Kidney (tissue), 14 donors: ENCODE results near the gene LRRC1. TPM values are rescaled to one million over a fixed set of nuclear protein-coding genes. Genes with fewer than 3 reads are reported as not detected.

Source experiments
- DNase-seq, 5 donors: peaks; one replicate each; pipeline ENCODE4 v3.0.0-alpha.2; 2013 to 2020
- FAIRE-seq: peaks from 2 replicates; lab custom pipeline; 2012; peaks lifted over from hg19 to GRCh38; lab: Jason Lieb, UNC
- H3K27ac ChIP-seq, 2 donors: one replicate each; pipeline ENCODE4 v1.7.0; 2013; ENCODE audit warnings: low read depth in 2 of 2, low read length in 2 of 2, inconsistent platforms in 1 of 2
- H3K27me3 ChIP-seq: one replicate; pipeline ENCODE4 v1.7.1; 2013; ENCODE audit warnings: low read length, inconsistent platforms; ENCODE audit not compliant: control insufficient read depth, insufficient read depth
- H3K36me3 ChIP-seq, 3 donors: one replicate each; pipeline versions ENCODE4 v1.7.0 to v1.7.1; 2013; ENCODE audit warnings: low read length in 3 of 3, control low read depth in 1 of 3, inconsistent platforms in 1 of 3; ENCODE audit not compliant: insufficient read depth in 3 of 3, control insufficient read depth in 2 of 3
- H3K4me1 ChIP-seq, 3 donors: one replicate each; pipeline versions ENCODE4 v1.7.0 to v1.7.1; 2013; ENCODE audit warnings: low read length in 3 of 3, inconsistent platforms in 1 of 3, low read depth in 1 of 3; ENCODE audit not compliant: control insufficient read depth in 2 of 3, insufficient read depth in 2 of 3
- H3K4me3 ChIP-seq, 3 donors: one replicate each; pipeline versions ENCODE4 v1.7.0 to v1.8.1; 2013; ENCODE audit warnings: low read length in 3 of 3, control low read depth in 1 of 3, inconsistent platforms in 1 of 3
- H3K9ac ChIP-seq, 3 donors: one replicate each; pipeline versions ENCODE4 v1.7.0 to v1.7.1; 2013; ENCODE audit warnings: low read length in 3 of 3, control low read depth in 1 of 3, inconsistent platforms in 1 of 3
- H3K9me3 ChIP-seq, 3 donors: one replicate each; pipeline versions ENCODE4 v1.7.0 to v1.7.1; 2013; ENCODE audit warnings: low read length in 3 of 3, control low read depth in 1 of 3, inconsistent platforms in 1 of 3; ENCODE audit not compliant: control insufficient read depth in 2 of 3, insufficient read depth in 1 of 3
- intact Hi-C: fragments of 100-400 bp; cut with DNase I; formaldehyde crosslinking; loops from one replicate; pipeline ENCODE4 v1.11.1; 2022
- polyA plus RNA-seq: library from polyadenylated mRNA; stranded (reverse); fragments of 350-450 nt; fragmentation: Illumina TruSeq; extraction: RNeasy Lipid Tissue Mini Kit (QIAGEN cat#74804); gene quantifications from one replicate; pipeline ENCODE4 v1.2.3, GENCODE V29; 2014; ENCODE audit warnings: low read depth, low replicate concordance; ENCODE audit not compliant: insufficient read depth
- total RNA-seq: library from RNA; stranded (reverse); fragmentation: NEBNext Ultra II Directional; extraction: Animal tissue kit (Norgen Biotek cat#: 25700); gene quantifications from one replicate; pipeline ENCODE4 v1.2.1, GENCODE V29; 2021
- TF ChIP-seq, protein P1 (sequence below): IDR thresholded peaks from 3 replicates; pipeline ENCODE4 v1.5.1; 2012; ENCODE audit warnings: mild to moderate bottlenecking, moderate library complexity, borderline replicate concordance; ENCODE audit not compliant: insufficient read depth; ENCODE audit errors: extremely low read depth
- donor health status: control.
- donor health status: control.
- donor health status: control.
- donor health status: control.
- donor health status: control.
- donor health status: DM: yes; HTN: yes; CAD: no.
- donor health status: Normal renal cell carcinoma (clear cell type).

The LRRC1 gene
- total and polyA plus RNA-seq, 2 donors from 2014 or later: 7.8 to 12.6 TPM

DNA sequence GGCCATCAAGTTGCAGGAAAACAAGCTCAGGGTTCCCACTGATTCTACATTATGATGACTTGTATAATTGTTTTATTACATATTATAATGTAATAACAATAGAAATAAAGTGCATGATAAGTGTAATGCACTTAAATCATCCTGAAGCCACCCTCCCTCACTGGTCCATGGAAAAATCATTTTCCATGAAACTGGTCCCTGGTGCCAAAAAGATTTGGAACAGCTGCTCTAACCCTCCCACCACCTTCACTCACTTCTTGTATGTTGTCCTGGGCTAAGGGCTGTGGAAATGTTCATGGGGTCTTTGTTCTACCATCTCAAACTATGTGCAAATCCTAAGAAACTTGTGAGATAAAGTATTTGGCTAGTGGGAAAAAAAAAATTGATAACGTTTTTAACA is 133.8 kb downstream of the LRRC1 start:
- H3K27me3 ChIP-seq: no peaks in the 10 kb centered on the region
- no peak overlapping the region for H3K27ac ChIP-seq
- H3K4me1 ChIP-seq: peaks cover 0 to 8% (median 0%) of the 10 kb centered on the region in 3 donors
- intact Hi-C loops: no loop called here
- DNase-seq (no peak), FAIRE-seq (no peak)
- H3K9me3 ChIP-seq: no peaks in the 10 kb centered on the region
- TF ChIP-seq, protein P1, sequence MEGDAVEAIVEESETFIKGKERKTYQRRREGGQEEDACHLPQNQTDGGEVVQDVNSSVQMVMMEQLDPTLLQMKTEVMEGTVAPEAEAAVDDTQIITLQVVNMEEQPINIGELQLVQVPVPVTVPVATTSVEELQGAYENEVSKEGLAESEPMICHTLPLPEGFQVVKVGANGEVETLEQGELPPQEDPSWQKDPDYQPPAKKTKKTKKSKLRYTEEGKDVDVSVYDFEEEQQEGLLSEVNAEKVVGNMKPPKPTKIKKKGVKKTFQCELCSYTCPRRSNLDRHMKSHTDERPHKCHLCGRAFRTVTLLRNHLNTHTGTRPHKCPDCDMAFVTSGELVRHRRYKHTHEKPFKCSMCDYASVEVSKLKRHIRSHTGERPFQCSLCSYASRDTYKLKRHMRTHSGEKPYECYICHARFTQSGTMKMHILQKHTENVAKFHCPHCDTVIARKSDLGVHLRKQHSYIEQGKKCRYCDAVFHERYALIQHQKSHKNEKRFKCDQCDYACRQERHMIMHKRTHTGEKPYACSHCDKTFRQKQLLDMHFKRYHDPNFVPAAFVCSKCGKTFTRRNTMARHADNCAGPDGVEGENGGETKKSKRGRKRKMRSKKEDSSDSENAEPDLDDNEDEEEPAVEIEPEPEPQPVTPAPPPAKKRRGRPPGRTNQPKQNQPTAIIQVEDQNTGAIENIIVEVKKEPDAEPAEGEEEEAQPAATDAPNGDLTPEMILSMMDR: no peak
- H3K4me3 ChIP-seq: no peak overlapping the region
- no peaks in the 10 kb centered on the region for H3K36me3 ChIP-seq
- H3K9ac ChIP-seq: no peak overlapping the region

DNA sequence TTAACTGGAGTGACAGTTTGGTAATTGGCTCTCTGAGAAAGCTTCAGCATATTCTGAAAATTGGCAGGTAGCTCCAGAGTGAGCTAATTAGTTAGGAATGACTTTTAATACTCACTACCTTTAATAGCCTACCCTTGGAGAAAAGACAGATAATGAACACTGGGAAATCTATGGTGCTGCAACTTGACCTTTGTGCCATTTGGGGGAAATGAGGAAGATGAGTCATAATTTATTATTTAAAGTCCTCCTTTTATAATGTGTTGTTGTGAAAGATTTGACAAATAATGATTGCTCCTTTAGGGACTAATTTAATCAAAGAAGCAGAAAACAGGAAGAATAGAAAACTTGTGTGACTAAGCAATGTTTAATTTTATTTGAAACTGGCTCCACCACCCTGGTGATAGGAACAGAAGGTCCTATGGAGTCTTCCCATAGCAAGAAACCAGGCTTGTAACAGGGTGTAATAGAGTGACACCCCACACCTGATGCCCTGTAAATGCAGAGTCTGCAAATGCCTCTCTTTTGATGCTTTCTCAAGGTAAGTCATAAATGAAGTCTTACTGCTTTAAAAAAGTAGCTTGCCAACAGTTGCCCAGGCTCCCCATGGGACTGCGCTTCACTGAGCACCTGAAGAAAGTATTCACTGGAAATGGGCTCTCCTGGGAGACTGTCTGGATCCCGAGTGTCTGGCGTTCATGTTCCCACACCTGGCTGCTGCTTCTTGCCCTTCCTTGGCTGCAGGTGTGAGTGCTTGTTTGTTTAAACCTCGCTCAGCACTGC is 134.4 kb downstream of the LRRC1 start:
- no peak for FAIRE-seq
- H3K9ac ChIP-seq: no peak overlapping the region
- H3K27me3 ChIP-seq: no peaks in the 10 kb centered on the region
- H3K36me3 ChIP-seq: no peaks in the 10 kb centered on the region
- intact Hi-C loops: no loop called here
- no peak overlapping the region for H3K27ac ChIP-seq
- no peak for DNase-seq
- H3K4me3 ChIP-seq: no peak overlapping the region
- no peaks in the 10 kb centered on the region for H3K9me3 ChIP-seq
- TF ChIP-seq, protein P1: no peak
- peaks cover 0 to 8% (median 0%) of the 10 kb centered on the region in 3 donors for H3K4me1 ChIP-seq

DNA sequence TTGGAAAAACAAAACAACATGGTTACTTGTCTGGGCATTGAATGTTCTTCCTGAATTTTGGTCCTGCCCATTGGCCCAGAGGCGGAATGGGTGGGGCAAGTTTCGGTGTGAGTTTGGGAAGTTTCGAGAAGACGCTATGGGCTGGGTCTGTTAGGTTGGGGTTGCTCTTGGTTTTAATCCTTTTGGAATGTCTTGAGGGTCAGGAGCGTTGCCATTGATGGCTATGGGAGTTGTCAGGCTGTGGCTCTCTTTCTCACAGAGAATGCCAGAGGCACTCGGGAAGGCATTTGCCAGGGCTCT is 135.0 kb downstream of the LRRC1 start:
- Histone ChIP-seq H3K27ac (no peak overlapping the region), H3K27me3 (no peaks in the 10 kb centered on the region), H3K9me3 (no peaks in the 10 kb centered on the region), H3K4me3 (no peak overlapping the region), H3K36me3 (no peaks in the 10 kb centered on the region), H3K9ac (no peak overlapping the region), H3K4me1 (peaks cover 0 to 8% (median 0%) of the 10 kb centered on the region in 3 donors)
- TF ChIP-seq, protein P1: no peak
- FAIRE-seq (no peak), DNase-seq (no peak)
- intact Hi-C loops: no loop called here

DNA sequence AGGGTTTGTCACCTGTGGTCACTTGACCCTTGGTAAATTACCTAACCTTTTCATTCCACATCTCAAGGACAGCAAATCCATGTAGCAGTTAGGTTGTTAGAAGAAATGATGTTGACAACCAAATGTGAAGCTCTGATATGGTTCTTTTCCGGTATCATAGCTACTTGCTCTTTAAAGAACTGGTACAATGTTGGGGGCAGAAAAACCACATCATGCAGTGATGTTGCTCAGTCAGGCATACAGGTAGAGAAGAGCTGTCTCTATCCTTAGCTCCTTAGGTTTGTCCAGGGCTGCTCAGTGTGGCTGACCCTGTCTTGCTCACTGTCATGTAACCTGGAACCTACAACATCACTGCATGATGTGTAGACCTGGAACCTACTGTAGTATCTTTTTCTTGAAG is 135.5 kb downstream of the LRRC1 start:
- FAIRE-seq (no peak), DNase-seq (no peak)
- no peaks in the 10 kb centered on the region for H3K9me3 ChIP-seq
- TF ChIP-seq, protein P1: no peak
- H3K27me3 ChIP-seq: no peaks in the 10 kb centered on the region
- no peak overlapping the region for H3K27ac ChIP-seq
- H3K36me3 ChIP-seq: no peaks in the 10 kb centered on the region
- no peak overlapping the region for H3K9ac ChIP-seq
- H3K4me1 ChIP-seq: peaks cover 0 to 8% (median 0%) of the 10 kb centered on the region in 3 donors
- no peak overlapping the region for H3K4me3 ChIP-seq
- intact Hi-C loops: no loop called here
